ENCODE results near the gene RNF224.
A peak's percentile ranks its signal among the peaks of the same experiment; 100 is the strongest.

The RNF224 gene

DNA sequence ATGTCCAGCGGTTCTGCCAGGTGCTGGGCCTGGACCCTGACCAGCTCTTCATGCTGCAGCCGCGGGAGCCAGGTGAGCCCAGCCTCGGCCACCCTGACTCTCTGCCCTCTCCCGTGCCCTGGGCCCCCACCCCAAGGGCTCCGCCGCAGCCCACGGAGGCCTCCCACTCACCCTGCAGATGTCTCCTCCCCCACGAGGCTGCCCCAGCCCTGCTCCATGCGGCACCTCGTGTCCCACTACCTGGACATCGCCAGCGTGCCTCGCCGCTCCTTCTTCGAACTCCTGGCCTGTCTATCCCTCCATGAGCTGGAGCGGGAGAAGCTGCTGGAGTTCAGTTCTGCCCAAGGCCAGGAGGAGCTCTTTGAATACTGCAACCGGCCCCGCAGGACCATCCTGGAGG is 12.7 kb upstream of the RNF224 start:
- H3K4me3 ChIP-seq (replicated peaks in 1 of 2; ENCODE audit: low read depth in 2 of 2, low read length in 2 of 2) = no peak overlapping the region
- TF ChIP-seq CTCF (IDR thresholded peaks at IDR 0.05; ENCODE audit: low read depth, low read length) = no peak
- no peak for DNase-seq (ENCODE audit: low read depth in 2 of 2)

- DNase-seq (ENCODE audit: low read depth in 2 of 2) = no peak
- no peak for TF ChIP-seq CTCF (IDR thresholded peaks at IDR 0.05; ENCODE audit: low read depth, low read length)
- no peak overlapping the region for H3K4me3 ChIP-seq (replicated peaks in 1 of 2; ENCODE audit: low read depth in 2 of 2, low read length in 2 of 2)
These were observed 11.9 kb upstream of the RNF224 start for GRCh38 chr9:137215196-137215986.

- DNase-seq (ENCODE audit: low read depth in 2 of 2) = no peak
- no peak for TF ChIP-seq CTCF (IDR thresholded peaks at IDR 0.05; ENCODE audit: low read depth, low read length)
- H3K4me3 ChIP-seq (replicated peaks in 1 of 2; ENCODE audit: low read depth in 2 of 2, low read length in 2 of 2) = no peak overlapping the region
These were observed 10.9 kb upstream of the RNF224 start for GRCh38 chr9:137216188-137216965.

DNA sequence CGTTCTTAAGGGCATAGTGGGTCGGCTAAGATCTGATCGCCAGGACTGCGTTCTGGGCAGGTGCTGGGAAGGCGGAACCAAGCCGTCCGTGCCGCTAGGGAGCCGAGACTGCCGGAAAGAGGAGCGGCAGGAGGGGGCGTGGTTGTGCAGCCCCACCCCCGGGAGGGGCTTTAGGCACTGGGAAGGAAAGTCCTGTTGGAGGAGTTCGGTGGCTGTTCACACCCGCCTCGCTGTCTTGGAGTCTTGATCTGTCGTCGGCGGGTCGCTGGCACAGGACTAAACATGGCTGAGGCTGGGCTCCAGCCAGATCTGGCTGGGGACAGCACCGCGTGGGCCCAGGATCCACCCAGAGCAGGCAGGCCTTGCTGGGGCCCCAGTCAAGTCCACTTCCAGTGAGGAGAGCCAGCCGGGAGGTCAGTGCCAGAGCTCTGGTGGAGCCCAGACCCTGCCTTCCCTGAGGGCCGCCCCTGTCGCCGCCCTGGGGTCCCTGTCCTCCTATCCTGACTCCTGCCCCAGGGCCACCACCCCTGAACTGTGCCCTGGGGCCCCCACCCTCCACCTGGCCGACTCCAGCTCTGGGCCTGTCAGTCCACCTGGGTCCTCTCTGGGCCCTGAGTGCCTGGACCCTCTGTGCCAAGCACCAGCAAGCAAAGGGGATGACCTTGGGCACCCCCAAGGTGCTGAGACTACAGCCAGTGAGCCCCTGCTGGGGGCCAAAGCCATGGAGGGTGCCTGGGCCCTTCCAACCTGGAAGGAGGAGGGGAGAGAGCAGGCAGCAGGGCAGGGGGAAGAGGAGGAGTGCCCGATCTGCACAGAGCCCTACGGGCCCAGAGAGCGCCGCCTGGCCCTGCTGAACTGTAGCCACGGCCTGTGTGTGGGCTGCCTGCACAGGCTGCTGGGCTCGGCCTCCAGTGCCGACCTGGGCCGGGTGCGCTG is 9.8 kb upstream of the RNF224 start:
- TF ChIP-seq CTCF (IDR thresholded peaks at IDR 0.05; ENCODE audit: low read depth, low read length) = no peak
- DNase-seq (ENCODE audit: low read depth in 2 of 2) = peak in 1 of 2 donors; percentile 28
- H3K4me3 ChIP-seq (replicated peaks in 1 of 2; ENCODE audit: low read depth in 2 of 2, low read length in 2 of 2) = peak overlapping the region in 1 of 2 donors; percentile 19

DNA sequence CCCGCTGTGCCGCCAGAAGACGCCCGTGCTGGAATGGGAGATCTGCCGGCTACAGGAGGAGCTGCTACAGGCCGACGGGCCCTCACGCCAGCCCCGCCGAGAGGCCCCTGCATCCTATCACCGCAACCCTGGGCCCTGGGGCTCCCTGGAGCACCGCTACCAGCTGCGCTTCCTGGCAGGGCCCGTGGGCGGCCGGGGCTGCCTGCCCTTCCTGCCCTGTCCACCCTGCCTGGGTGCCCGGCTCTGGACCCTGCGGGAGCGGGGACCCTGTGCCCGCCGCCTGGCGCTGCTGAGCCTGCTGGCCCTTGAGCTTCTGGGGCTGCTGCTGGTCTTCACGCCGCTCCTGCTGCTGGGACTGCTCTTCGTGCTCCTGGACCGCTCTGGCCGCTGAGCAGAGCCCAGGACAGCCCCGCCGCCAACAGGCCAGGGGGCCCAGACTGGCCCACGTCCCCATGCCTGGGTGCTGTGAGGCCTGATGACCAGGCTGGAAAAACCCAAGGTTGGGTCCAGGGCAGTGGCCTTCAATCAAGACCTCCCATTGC is 9.0 kb upstream of the RNF224 start:
- TF ChIP-seq CTCF (IDR thresholded peaks at IDR 0.05; ENCODE audit: low read depth, low read length) = no peak
- DNase-seq (ENCODE audit: low read depth in 2 of 2) = no peak
- no peak overlapping the region for H3K4me3 ChIP-seq (replicated peaks in 1 of 2; ENCODE audit: low read depth in 2 of 2, low read length in 2 of 2)

DNA sequence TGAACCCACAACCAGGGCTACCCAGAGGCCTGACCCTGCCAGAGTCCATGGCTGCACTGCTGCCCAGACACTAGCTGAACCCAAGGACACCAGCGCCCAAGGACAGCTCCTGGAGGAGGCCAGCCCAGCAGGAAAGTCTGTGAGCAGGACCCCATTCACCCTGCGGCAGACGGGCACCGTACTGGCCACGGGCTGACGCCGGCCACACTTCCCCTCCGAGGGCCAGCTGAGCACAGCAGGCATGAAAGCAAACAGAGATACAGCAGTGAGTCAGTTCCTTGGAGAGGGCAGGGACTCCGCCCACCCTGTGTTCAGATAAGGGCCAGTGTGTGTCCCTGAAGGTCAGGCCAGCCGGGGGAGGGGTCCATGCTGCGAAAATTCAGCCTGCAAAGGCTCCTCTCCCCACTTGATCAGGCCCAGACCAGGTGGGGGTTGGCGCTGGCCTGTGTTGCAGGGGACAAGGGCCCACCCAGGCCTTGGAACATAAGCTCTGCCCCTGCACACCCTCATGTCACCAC is 8.5 kb upstream of the RNF224 start:
- TF ChIP-seq CTCF (IDR thresholded peaks at IDR 0.05; ENCODE audit: low read depth, low read length) = no peak

More for the DNA sequence above, 8.5 kb upstream of the RNF224 start:
- H3K4me3 ChIP-seq (replicated peaks in 1 of 2; ENCODE audit: low read depth in 2 of 2, low read length in 2 of 2) = no peak overlapping the region
- DNase-seq (ENCODE audit: low read depth in 2 of 2) = peak; percentile 52 to 65

Data from cardiac fibroblast (primary cell).